ENCODE measurements around the gene ANKMY1. TPM values are rescaled to one million over a fixed set of nuclear protein-coding genes. Genes with fewer than 3 reads are reported as not detected.

ANKMY1 gene
- total and polyA plus RNA-seq, 12 donors: 1.9 to 15.6 (median 5.3) TPM

- WGBS, 2 donors: 79 to 85% methylated on average over 10 of the region's 10 CpGs
- intact Hi-C loops (cut with DNase I): loop anchor here in 1 of 10 donors (10.0 kb wide), 1 partner anchor 247 kb away; no protein-coding TSS in a partner anchor
- DNase-seq (peak in 1 of 2 donors; percentile 3), ATAC-seq (no peak)
- H3K9me3 ChIP-seq: no peaks in the 10 kb centered on the region
- H3K4me1 ChIP-seq: peaks cover 23 to 59% (median 42%) of the 10 kb centered on the region in 9 donors
- no peak overlapping the region for H3K27ac ChIP-seq
- H3K4me3 ChIP-seq: peak overlapping the region in 8 of 10 donors; percentile 70 to 98 (median 92)
- H3K36me3 ChIP-seq: peaks cover 0 to 41% (median 4%) of the 10 kb centered on the region in 9 donors
- no peaks in the 10 kb centered on the region for H3K27me3 ChIP-seq
- no peak for TF ChIP-seq CTCF (IDR thresholded peaks at IDR 0.05)
These were observed 30.3 kb upstream of the ANKMY1 start for GRCh38 chr2:240588006-240588655.

GRCh38 chr2:240586919-240587800 is 29.4 kb upstream of the ANKMY1 start:
- no peak for TF ChIP-seq CTCF (IDR thresholded peaks at IDR 0.05)
- H3K4me3 ChIP-seq: peak overlapping the region; percentile 70 to 98 (median 92)
- peak in 4 of 8 donors; percentile 2 to 32 (median 10) for ATAC-seq
- H3K36me3 ChIP-seq: peaks cover 0 to 38% (median 4%) of the 10 kb centered on the region in 9 donors
- H3K27me3 ChIP-seq: no peaks in the 10 kb centered on the region
- H3K4me1 ChIP-seq: peaks cover 23 to 54% (median 40%) of the 10 kb centered on the region in 9 donors
- H3K27ac ChIP-seq: peak overlapping the region in 9 of 10 donors; percentile 94 to 99 (median 96)
- intact Hi-C loops (cut with DNase I): loop anchor here in 4 of 10 donors (1.0 to 10.0 kb wide), 4 partner anchors 18 to 248 kb away; partner anchors contain the start of gene RNPEPL1 (in 2 of the 4)
- peak in 1 of 2 donors; percentile 6 for DNase-seq
- no peaks in the 10 kb centered on the region for H3K9me3 ChIP-seq
- WGBS, 2 donors: 1 to 3% methylated on average over 61 to 62 of the region's 62 CpGs

- intact Hi-C loops (cut with DNase I): loop anchor here in 4 of 10 donors (1.0 to 10.0 kb wide), 4 partner anchors 18 to 248 kb away; partner anchors contain the start of gene RNPEPL1 (in 2 of the 4)
These were observed 28.6 kb upstream of the ANKMY1 start, which contains the start of gene CAPN10 for GRCh38 chr2:240586198-240586918. CAPN10 (plus strand) TSS chr2:240586734; CDS start chr2:240586912, 178 bp downstream.

More at GRCh38 chr2:240586198-240586918, 28.6 kb upstream of the ANKMY1 start, which contains the start of gene CAPN10:
- no peaks in the 10 kb centered on the region for H3K27me3 ChIP-seq
- peaks cover 0 to 30% (median 4%) of the 10 kb centered on the region in 9 donors for H3K36me3 ChIP-seq
- ATAC-seq: peak; percentile 95 to 99 (median 98)
- peak within 1 kb of the TSS; percentile 70 to 98 (median 92) for H3K4me3 ChIP-seq
- peak; percentile 98 for DNase-seq
- no peak for TF ChIP-seq CTCF (IDR thresholded peaks at IDR 0.05)
- H3K27ac ChIP-seq: peak within 1 kb of the TSS; percentile 94 to 99 (median 96)
- WGBS, 2 donors: 0% methylated on average over 85 to 88 of the region's 88 CpGs
- peaks cover 23 to 54% (median 40%) of the 10 kb centered on the region in 9 donors for H3K4me1 ChIP-seq
- H3K9me3 ChIP-seq: peaks cover 0 to 4% (median 0%) of the 10 kb centered on the region in 11 donors
